ENCODE results near the gene HTR6.

HTR6 gene

GRCh38 chr1:19618428-19618827 is 46.2 kb upstream of the HTR6 start:
- peaks cover 4% of the 10 kb centered on the region; the same call in 1 of the 2 replicates for H4K20me1 ChIP-seq (ENCODE audit: insufficient read depth, low read length)
- H3K27ac ChIP-seq (ENCODE audit: low read length) = no peak overlapping the region
- H3K9ac ChIP-seq (ENCODE audit: low read length) = no peak overlapping the region
- H3K4me1 ChIP-seq (ENCODE audit: low read length) = no peaks in the 10 kb centered on the region
- TF ChIP-seq, protein P1, sequence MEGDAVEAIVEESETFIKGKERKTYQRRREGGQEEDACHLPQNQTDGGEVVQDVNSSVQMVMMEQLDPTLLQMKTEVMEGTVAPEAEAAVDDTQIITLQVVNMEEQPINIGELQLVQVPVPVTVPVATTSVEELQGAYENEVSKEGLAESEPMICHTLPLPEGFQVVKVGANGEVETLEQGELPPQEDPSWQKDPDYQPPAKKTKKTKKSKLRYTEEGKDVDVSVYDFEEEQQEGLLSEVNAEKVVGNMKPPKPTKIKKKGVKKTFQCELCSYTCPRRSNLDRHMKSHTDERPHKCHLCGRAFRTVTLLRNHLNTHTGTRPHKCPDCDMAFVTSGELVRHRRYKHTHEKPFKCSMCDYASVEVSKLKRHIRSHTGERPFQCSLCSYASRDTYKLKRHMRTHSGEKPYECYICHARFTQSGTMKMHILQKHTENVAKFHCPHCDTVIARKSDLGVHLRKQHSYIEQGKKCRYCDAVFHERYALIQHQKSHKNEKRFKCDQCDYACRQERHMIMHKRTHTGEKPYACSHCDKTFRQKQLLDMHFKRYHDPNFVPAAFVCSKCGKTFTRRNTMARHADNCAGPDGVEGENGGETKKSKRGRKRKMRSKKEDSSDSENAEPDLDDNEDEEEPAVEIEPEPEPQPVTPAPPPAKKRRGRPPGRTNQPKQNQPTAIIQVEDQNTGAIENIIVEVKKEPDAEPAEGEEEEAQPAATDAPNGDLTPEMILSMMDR (IDR thresholded peaks at IDR 0.05; ENCODE audit: low read depth, low read length) = no peak
- TF ChIP-seq EZH2phosphoT487 (IDR thresholded peaks at IDR 0.05; ENCODE audit: low read depth) = no peak
- no peaks in the 10 kb centered on the region for H3K9me3 ChIP-seq (ENCODE audit: insufficient read depth, low read length)
- H3K27me3 ChIP-seq (ENCODE audit: low read depth, low read length) = no peaks in the 10 kb centered on the region
- H3K4me2 ChIP-seq (ENCODE audit: low read length) = no peak overlapping the region
- H3K4me3 ChIP-seq (ENCODE audit: low read length) = no peak overlapping the region
- H3K79me2 ChIP-seq (ENCODE audit: low read length) = peaks cover 45% of the 10 kb centered on the region
- H2AFZ ChIP-seq (ENCODE audit: low read depth, low read length) = no peak overlapping the region
- no peaks in the 10 kb centered on the region for H3K36me3 ChIP-seq (replicated peaks; ENCODE audit: low read depth, low read length)

GRCh38 chr1:19619697-19620384 is 44.8 kb upstream of the HTR6 start:
- Histone ChIP-seq H3K27me3 (ENCODE audit: low read depth, low read length) (no peaks in the 10 kb centered on the region), H2AFZ (ENCODE audit: low read depth, low read length) (no peak overlapping the region), H3K79me2 (ENCODE audit: low read length) (peaks cover 39% of the 10 kb centered on the region), H4K20me1 (ENCODE audit: insufficient read depth, low read length) (peaks cover 4% of the 10 kb centered on the region; the same call in 1 of the 2 replicates), H3K9ac (ENCODE audit: low read length) (no peak overlapping the region), H3K27ac (ENCODE audit: low read length) (no peak overlapping the region), H3K4me2 (ENCODE audit: low read length) (no peak overlapping the region), H3K4me1 (ENCODE audit: low read length) (no peaks in the 10 kb centered on the region), H3K9me3 (ENCODE audit: insufficient read depth, low read length) (no peaks in the 10 kb centered on the region), H3K4me3 (ENCODE audit: low read length) (no peak overlapping the region), H3K36me3 (replicated peaks; ENCODE audit: low read depth, low read length) (no peaks in the 10 kb centered on the region)
- TF ChIP-seq, protein P1 (IDR thresholded peaks at IDR 0.05; ENCODE audit: low read depth, low read length) = no peak
- TF ChIP-seq EZH2phosphoT487 (IDR thresholded peaks at IDR 0.05; ENCODE audit: low read depth) = no peak

DNA sequence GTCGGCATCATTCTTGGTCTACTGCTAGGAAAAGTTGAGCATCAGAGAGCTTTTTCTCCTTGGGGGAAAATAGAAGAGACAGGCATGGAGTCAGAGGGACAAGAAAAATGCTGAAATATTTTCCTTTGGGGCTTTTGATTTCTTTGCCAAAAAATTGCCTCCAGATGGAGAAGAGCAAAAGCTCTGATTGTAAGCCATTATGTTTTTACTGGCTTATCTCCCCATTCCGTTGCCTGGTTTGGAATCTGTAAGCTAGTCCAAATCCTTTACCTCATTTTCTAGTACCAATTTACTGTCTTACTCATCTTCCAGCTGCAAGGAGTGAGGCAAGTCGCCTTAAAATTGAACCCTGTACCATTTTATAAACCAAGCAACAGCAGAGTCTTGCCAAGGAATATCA is 43.9 kb upstream of the HTR6 start:
- peaks cover 33% of the 10 kb centered on the region for H3K79me2 ChIP-seq (ENCODE audit: low read length)
- no peaks in the 10 kb centered on the region for H3K4me1 ChIP-seq (ENCODE audit: low read length)
- H3K27me3 ChIP-seq (ENCODE audit: low read depth, low read length) = no peaks in the 10 kb centered on the region
- no peak overlapping the region for H3K27ac ChIP-seq (ENCODE audit: low read length)
- H3K4me3 ChIP-seq (ENCODE audit: low read length) = no peak overlapping the region
- H3K9me3 ChIP-seq (ENCODE audit: insufficient read depth, low read length) = no peaks in the 10 kb centered on the region
- no peak overlapping the region for H3K4me2 ChIP-seq (ENCODE audit: low read length)
- H4K20me1 ChIP-seq (ENCODE audit: insufficient read depth, low read length) = peaks cover 4% of the 10 kb centered on the region; the same call in 1 of the 2 replicates
- H3K36me3 ChIP-seq (replicated peaks; ENCODE audit: low read depth, low read length) = peaks cover 5% of the 10 kb centered on the region
- H2AFZ ChIP-seq (ENCODE audit: low read depth, low read length) = no peak overlapping the region
- TF ChIP-seq, protein P1 (IDR thresholded peaks at IDR 0.05; ENCODE audit: low read depth, low read length) = no peak
- no peak for TF ChIP-seq EZH2phosphoT487 (IDR thresholded peaks at IDR 0.05; ENCODE audit: low read depth)
- H3K9ac ChIP-seq (ENCODE audit: low read length) = no peak overlapping the region

- H3K79me2 ChIP-seq (ENCODE audit: low read length) = peaks cover 31% of the 10 kb centered on the region
- H3K4me1 ChIP-seq (ENCODE audit: low read length) = no peaks in the 10 kb centered on the region
- H4K20me1 ChIP-seq (ENCODE audit: insufficient read depth, low read length) = peaks cover 4% of the 10 kb centered on the region; the same call in 1 of the 2 replicates
- no peak overlapping the region for H2AFZ ChIP-seq (ENCODE audit: low read depth, low read length)
- TF ChIP-seq, protein P1 (IDR thresholded peaks at IDR 0.05; ENCODE audit: low read depth, low read length) = no peak
- no peak for TF ChIP-seq EZH2phosphoT487 (IDR thresholded peaks at IDR 0.05; ENCODE audit: low read depth)
- no peak overlapping the region for H3K9ac ChIP-seq (ENCODE audit: low read length)
- peaks cover 5% of the 10 kb centered on the region for H3K36me3 ChIP-seq (replicated peaks; ENCODE audit: low read depth, low read length)
- H3K27ac ChIP-seq (ENCODE audit: low read length) = no peak overlapping the region
- no peak overlapping the region for H3K4me3 ChIP-seq (ENCODE audit: low read length)
- no peaks in the 10 kb centered on the region for H3K9me3 ChIP-seq (ENCODE audit: insufficient read depth, low read length)
- no peaks in the 10 kb centered on the region for H3K27me3 ChIP-seq (ENCODE audit: low read depth, low read length)
- no peak overlapping the region for H3K4me2 ChIP-seq (ENCODE audit: low read length)
These were observed 43.3 kb upstream of the HTR6 start for GRCh38 chr1:19621274-19621950.

Data from OCI-LY3 (cell line).